ENCODE data around the gene OR4K15. TPM values are rescaled to one million over a fixed set of nuclear protein-coding genes. Genes with fewer than 3 reads are reported as not detected.

OR4K15 gene
- total and polyA plus RNA-seq, 2 of the 4 experiments (the other 2 are of a cell fraction) = not detected

- Histone ChIP-seq H2AK9ac (replicated peaks; ENCODE audit: low read depth, low read length, poor library complexity) (no peak overlapping the region), H2BK20ac (ENCODE audit: low read depth, low read length) (no peak overlapping the region), H3K4me2 (ENCODE audit: low read depth, low read length) (no peak overlapping the region), H3K9me3 (ENCODE audit: control insufficient read depth, insufficient read depth, low read length) (0 out of 2 replicates have a peak, but pooled peaks cover 2% of the 10 kb centered on the region), H2AFZ (replicated peaks; ENCODE audit: low read length, poor library complexity) (no peak overlapping the region), H3K27ac (ENCODE audit: insufficient read depth, low read length) (no peak overlapping the region), H4K91ac (ENCODE audit: insufficient read depth, low read depth, low read length) (no peak overlapping the region), H3K18ac (ENCODE audit: low read depth, low read length) (no peak overlapping the region), H3K56ac (ENCODE audit: extremely low read depth, insufficient read depth, low read length) (no peak overlapping the region), H3K4me1 (ENCODE audit: control insufficient read depth, insufficient read depth, low read length) (no peaks in the 10 kb centered on the region), H4K8ac (ENCODE audit: low read depth in 2 of 2, low read length in 2 of 2) (no peak overlapping the region), H3K9ac (ENCODE audit: low read depth, low read length) (no peak overlapping the region), H3K14ac (replicated peaks; ENCODE audit: low read depth, low read length) (no peak overlapping the region), H2AK5ac (ENCODE audit: low read depth, low read length) (no peak overlapping the region), H4K5ac (ENCODE audit: low read depth, low read length) (no peak overlapping the region), H2BK15ac (ENCODE audit: low read depth, low read length) (no peak overlapping the region), H4K20me1 (ENCODE audit: insufficient read depth, low read length) (no peaks in the 10 kb centered on the region), H2BK120ac (ENCODE audit: low read depth, low read length) (no peak overlapping the region), H3K4ac (ENCODE audit: low read depth, low read length) (no peak overlapping the region), H3K9me1 (ENCODE audit: insufficient read depth, low read length) (no peaks in the 10 kb centered on the region), H3K36me3 (ENCODE audit: control insufficient read depth, insufficient read depth, low read length) (no peaks in the 10 kb centered on the region), H3K4me3 (ENCODE audit: insufficient read depth, low read depth, low read length) (no peak overlapping the region), H3K23ac (ENCODE audit: low read depth, low read length) (no peak overlapping the region), H3K79me1 (ENCODE audit: low read depth in 1 of 2, low read length in 2 of 2) (no peaks in the 10 kb centered on the region), H3K27me3 (ENCODE audit: control insufficient read depth, insufficient read depth, low read length) (no peaks in the 10 kb centered on the region), H2BK5ac (ENCODE audit: low read depth, low read length, poor library complexity, severe bottlenecking) (no peak overlapping the region)
- POLR2A ChIA-PET (ENCODE audit: unreplicated experiment) = no interaction called here
- no peak for DNase-seq
- WGBS, 2 experiments (ENCODE audit: extremely low coverage in 2 of 2, insufficient read length in 1 of 2) = no CpG with 5 or more reads among the region's 1 CpG
- dilution Hi-C loops (cut with HindIII; ENCODE audit: low sequenced_read_pairs, unreplicated experiment) = no loop called here
- no TSS peak for BruUV-seq (replicated peaks)
- ATAC-seq (ENCODE audit: low read depth) = no peak
- in situ Hi-C loops (cut with MboI; ENCODE audit: low sequenced_read_pairs) = no loop called here
- CTCF ChIA-PET = no interaction called here
- intact Hi-C loops (cut with micrococcal nuclease) = no loop called here
- TF ChIP-seq MXI1 (IDR thresholded peaks at IDR 0.05; ENCODE audit: borderline replicate concordance, low read depth, low read length) (no peak), CTCF (conservative IDR thresholded peaks at IDR 0.05; ENCODE audit: low read depth, low read length) (no peak), CHD1 (IDR thresholded peaks at IDR 0.05; ENCODE audit: low read depth, low read length) (no peak), RAD21 (IDR thresholded peaks at IDR 0.05; ENCODE audit: low read length) (no peak), CEBPB (IDR thresholded peaks at IDR 0.05; ENCODE audit: low read depth, low read length) (no peak), POLR2A (IDR thresholded peaks at IDR 0.05; ENCODE audit: low read depth, low read length) (no peak), NFE2L2 (IDR thresholded peaks at IDR 0.05; ENCODE audit: low read depth, low read length) (no peak), BHLHE40 (IDR thresholded peaks at IDR 0.05; ENCODE audit: low read depth, low read length) (no peak), ELK1 (IDR thresholded peaks at IDR 0.05; ENCODE audit: borderline replicate concordance, low read depth, low read length) (no peak), MAZ (IDR thresholded peaks at IDR 0.05; ENCODE audit: borderline replicate concordance, low read depth, low read length) (no peak), RFX5 (IDR thresholded peaks at IDR 0.05; ENCODE audit: low read depth, low read length) (no peak), SMC3 (IDR thresholded peaks at IDR 0.05; ENCODE audit: low read depth, low read length) (no peak), RCOR1 (IDR thresholded peaks at IDR 0.05; ENCODE audit: insufficient replicate concordance, low read length) (no peak), FOS (IDR thresholded peaks at IDR 0.05; ENCODE audit: low read depth, low read length) (no peak)
Observed at GRCh38 chr14:19974844-19975243, 547 bp upstream of the OR4K15 start.

All from IMR-90 (cell line).